ENCODE results near the gene BACE1-AS.

- TF ChIP-seq CTCF (IDR thresholded peaks at IDR 0.05) (no peak), ZFX (IDR thresholded peaks at IDR 0.05; ENCODE audit: borderline replicate concordance) (no peak)
Observed at GRCh38 chr11:117337076-117337475, 45.9 kb downstream of the BACE1-AS start.
